Keratinocyte (primary cell): Measurements from ENCODE around the gene NAALADL2. TPM values are rescaled to one million over a fixed set of nuclear protein-coding genes. Genes with fewer than 3 reads are reported as not detected.

Experiments used
- DNase-seq: peaks from one replicate; pipeline ENCODE4 v3.0.0-alpha.2; 2011; ENCODE audit warnings: low read depth, missing footprints, low spot score
- FAIRE-seq: peaks from 2 replicates; lab custom pipeline; 2011; peaks lifted over from hg19 to GRCh38; lab: Jason Lieb, UNC
- H2AFZ ChIP-seq: 2 replicates; pipeline ENCODE4 v1.6.0; 2012; ENCODE audit warnings: low read length, control low read depth, inconsistent platforms; ENCODE audit not compliant: control insufficient read depth
- H3K27ac ChIP-seq: 2 replicates; pipeline ENCODE4 v1.5.1; 2011; ENCODE audit warnings: low read length; ENCODE audit not compliant: control insufficient read depth, insufficient read depth
- H3K27me3 ChIP-seq: 3 replicates; pipeline ENCODE4 v1.6.0; 2011; ENCODE audit warnings: low read length; ENCODE audit not compliant: control insufficient read depth, insufficient read depth; ENCODE audit errors: extremely low read depth
- H3K36me3 ChIP-seq, 2 experiments: 2 replicates in 1 of 2; 3 replicates in 1 of 2; pipeline ENCODE4 v1.5.1; 2011; ENCODE audit warnings: low read length in 2 of 2, mild to moderate bottlenecking in 1 of 2; ENCODE audit not compliant: control insufficient read depth in 2 of 2, insufficient read depth in 2 of 2; ENCODE audit errors: extremely low read depth in 1 of 2
- H3K4me1 ChIP-seq: 3 replicates; pipeline ENCODE4 v1.5.1; 2011; ENCODE audit warnings: low read length; ENCODE audit not compliant: control insufficient read depth, insufficient read depth; ENCODE audit errors: extremely low read depth
- H3K4me2 ChIP-seq: 3 replicates; pipeline ENCODE4 v1.6.0; 2011; ENCODE audit warnings: low read depth, low read length; ENCODE audit not compliant: control insufficient read depth, insufficient read depth; ENCODE audit errors: extremely low read depth
- H3K4me3 ChIP-seq, 3 experiments: fragments of 200-600 bp in 1 of 3; sonication (generic) in 1 of 3; 2 replicates in 2 of 3; 3 replicates in 1 of 3; pipeline ENCODE4 v1.5.1; 2011 to 2016; ENCODE audit warnings: low read length in 3 of 3, mild to moderate bottlenecking in 3 of 3, control low read depth in 2 of 3, inconsistent platforms in 1 of 3, low read depth in 1 of 3, mixed read lengths in 1 of 3, mixed run types in 1 of 3, moderate library complexity in 1 of 3; ENCODE audit not compliant: control insufficient read depth in 2 of 3, insufficient read depth in 2 of 3; ENCODE audit errors: extremely low read depth in 1 of 3
- H3K79me2 ChIP-seq: 2 replicates; pipeline ENCODE4 v1.6.0; 2012; ENCODE audit warnings: low read length; ENCODE audit not compliant: control insufficient read depth, insufficient read depth
- H3K9ac ChIP-seq: 3 replicates; pipeline ENCODE4 v1.6.0; 2011; ENCODE audit warnings: low read length; ENCODE audit not compliant: control insufficient read depth, insufficient read depth; ENCODE audit errors: extremely low read depth
- H3K9me1 ChIP-seq: 3 replicates; pipeline ENCODE4 v1.6.0; 2011; ENCODE audit warnings: low read length; ENCODE audit not compliant: control insufficient read depth, insufficient read depth; ENCODE audit errors: extremely low read depth
- H3K9me3 ChIP-seq: 2 replicates; pipeline ENCODE4 v1.5.1; 2012; ENCODE audit warnings: low read depth, low read length; ENCODE audit not compliant: control insufficient read depth
- H4K20me1 ChIP-seq: 3 replicates; pipeline ENCODE4 v1.6.0; 2011; ENCODE audit warnings: low read length; ENCODE audit not compliant: control insufficient read depth, insufficient read depth; ENCODE audit errors: extremely low read depth
- CTCF ChIP-seq, 3 experiments: IDR thresholded peaks in 1 of 3; conservative IDR thresholded peaks in 1 of 3; optimal IDR thresholded peaks in 1 of 3; 2 replicates in 2 of 3; 3 replicates in 1 of 3; pipeline versions ENCODE3 to v1.5.1; 2011; ENCODE audit warnings: low read length in 3 of 3, mild to moderate bottlenecking in 3 of 3, moderate library complexity in 2 of 3, control low read depth in 1 of 3, inconsistent platforms in 1 of 3; ENCODE audit not compliant: insufficient read depth in 2 of 3; ENCODE audit errors: extremely low read depth in 1 of 3
- EZH2 ChIP-seq: IDR thresholded peaks from one replicate; pipeline ENCODE4 v1.6.1; 2012; ENCODE audit warnings: inconsistent platforms, mild to moderate bottlenecking, low read length, moderate library complexity
- dilution Hi-C: fragments of 300-500 bp; cut with MboI; formaldehyde crosslinking; loops from one replicate; pipeline ENCODE4 v1.7.0; 2020; ENCODE audit warnings: low sequenced_read_pairs; ENCODE audit not compliant: extremely low pct_ligation_motif_present
- polyA plus RNA-seq, 5 experiments: library from polyadenylated mRNA; depleted of rRNA in 3 of 5; stranded (reverse) in 3 of 5; stranded (forward) in 1 of 5; unstranded in 1 of 5; fragments of >200 nt; gene quantifications; 1 replicate in 1 of 5; 2 replicates in 3 of 5; 3 replicates in 1 of 5; pipeline versions ENCODE4 v1.2.1 to v1.2.3, GENCODE V29; 2011 to 2012; ENCODE audit warnings: missing spikeins in 2 of 5, low read depth in 1 of 5, low replicate concordance in 1 of 5

NAALADL2 gene
- polyA plus RNA-seq, 1 donor (not counting 4 experiments of a cell fraction or from before 2014, with no cell fraction given) = 0.75 TPM

- Histone ChIP-seq H3K27ac (no peak overlapping the region), H3K9me1 (no peaks in the 10 kb centered on the region), H3K27me3 (no peaks in the 10 kb centered on the region), H3K4me3 (no peak overlapping the region), H3K4me2 (no peak overlapping the region), H4K20me1 (no peaks in the 10 kb centered on the region), H3K9me3 (no peaks in the 10 kb centered on the region), H3K79me2 (no peaks in the 10 kb centered on the region), H2AFZ (no peak overlapping the region), H3K4me1 (peaks cover 23% of the 10 kb centered on the region), H3K36me3 (no peaks in the 10 kb centered on the region), H3K9ac (no peak overlapping the region)
- no peak for DNase-seq
- dilution Hi-C loops = no loop called here
- FAIRE-seq = peak; percentile 65
- TF ChIP-seq CTCF (optimal IDR thresholded peaks at IDR 0.05 in 1 of 3, IDR thresholded peaks at IDR 0.05 in 1 of 3, conservative IDR thresholded peaks at IDR 0.05 in 1 of 3; ENCODE audit: extremely low read depth in 1 of 3, insufficient read depth in 2 of 3, low read length in 3 of 3) = no peak
- TF ChIP-seq EZH2 = no peak
Measured at GRCh38 chr3:175741951-175742350, 882.8 kb downstream of the NAALADL2 start.

GRCh38 chr3:175743733-175744400, 884.7 kb downstream of the NAALADL2 start:
- Histone ChIP-seq H3K36me3 (no peaks in the 10 kb centered on the region), H3K27me3 (no peaks in the 10 kb centered on the region), H3K9ac (no peak overlapping the region), H3K79me2 (no peaks in the 10 kb centered on the region), H4K20me1 (no peaks in the 10 kb centered on the region), H2AFZ (peak overlapping the region; percentile 53), H3K4me1 (peaks cover 20% of the 10 kb centered on the region), H3K4me2 (peak overlapping the region; percentile 71), H3K9me3 (no peaks in the 10 kb centered on the region), H3K9me1 (no peaks in the 10 kb centered on the region), H3K4me3 (peak overlapping the region in 1 of 3 experiments; percentile 42), H3K27ac (peak overlapping the region; percentile 28)
- TF ChIP-seq EZH2 (no peak), CTCF (optimal IDR thresholded peaks at IDR 0.05 in 1 of 3, IDR thresholded peaks at IDR 0.05 in 1 of 3, conservative IDR thresholded peaks at IDR 0.05 in 1 of 3; ENCODE audit: extremely low read depth in 1 of 3, insufficient read depth in 2 of 3, low read length in 3 of 3) (no peak)
- DNase-seq (no peak), FAIRE-seq (peak; percentile 82)
- dilution Hi-C loops = no loop called here
